ENCODE measurements around the gene DNLZ. TPM values are rescaled to one million over a fixed set of nuclear protein-coding genes. Genes with fewer than 3 reads are reported as not detected.

The DNLZ gene
- total RNA-seq, 2 experiments from 2014 or later = 11.7 to 12.8 TPM

GRCh38 chr9:136381966-136382513 lies 18.5 kb upstream of the DNLZ start:
- Mint-ChIP-seq H3K27ac (no peak overlapping the region), H3K4me1 (peaks cover 18% of the 10 kb centered on the region), H3K4me3 (no peak overlapping the region), H3K27me3 (no peaks in the 10 kb centered on the region), H3K9me3 (ENCODE audit: low read depth) (no peaks in the 10 kb centered on the region), H3K36me3 (ENCODE audit: low read depth) (peaks cover 35% of the 10 kb centered on the region)
- ChIA-PET POLR2A (interaction anchor here (0.6 to 1.7 kb wide), 2 partner anchors 9 to 19 kb away, joined by 4 to 7 read pairs; partner anchors contain the start of gene DNLZ), CTCF (interaction anchor here (2.0 kb wide), 1 partner anchor 19 kb away, joined by 8 read pairs; the partner anchor contains the start of gene DNLZ)
- no peak for DNase-seq
- intact Hi-C loops (cut with DNase I, micrococcal nuclease) = no loop called here
- ATAC-seq = no peak

- no peak overlapping the region for H3K27ac Mint-ChIP-seq
- no peaks in the 10 kb centered on the region for H3K9me3 Mint-ChIP-seq (ENCODE audit: low read depth)
- ChIA-PET POLR2A (interaction anchor here (0.6 to 1.7 kb wide), 3 partner anchors 9 to 33 kb away, joined by 3 to 7 read pairs (median 4); partner anchors contain the start of gene DNLZ), CTCF (interaction anchor here (2.0 kb wide), 1 partner anchor 18 kb away, joined by 8 read pairs; the partner anchor contains the start of gene DNLZ)
- H3K27me3 Mint-ChIP-seq = no peaks in the 10 kb centered on the region
- peaks cover 18% of the 10 kb centered on the region for H3K4me1 Mint-ChIP-seq
- no peak overlapping the region for H3K4me3 Mint-ChIP-seq
- intact Hi-C loops (cut with DNase I, micrococcal nuclease) = no loop called here
- ATAC-seq (no peak), DNase-seq (no peak)
- H3K36me3 Mint-ChIP-seq (ENCODE audit: low read depth) = peaks cover 31% of the 10 kb centered on the region
These were observed 17.8 kb upstream of the DNLZ start for GRCh38 chr9:136381311-136381710.

- Mint-ChIP-seq H3K4me1 (peaks cover 10% of the 10 kb centered on the region), H3K27me3 (no peaks in the 10 kb centered on the region), H3K27ac (no peak overlapping the region), H3K9me3 (ENCODE audit: low read depth) (no peaks in the 10 kb centered on the region), H3K4me3 (no peak overlapping the region), H3K36me3 (ENCODE audit: low read depth) (peaks cover 23% of the 10 kb centered on the region)
- ChIA-PET POLR2A (no interaction called here), CTCF (no interaction called here)
- no peak for DNase-seq
- intact Hi-C loops (cut with DNase I, micrococcal nuclease) = no loop called here
- no peak for ATAC-seq
These were observed 16.8 kb upstream of the DNLZ start for GRCh38 chr9:136380381-136380780.

GRCh38 chr9:136379891-136380290 lies 16.3 kb upstream of the DNLZ start:
- no peaks in the 10 kb centered on the region for H3K9me3 Mint-ChIP-seq (ENCODE audit: low read depth)
- DNase-seq (no peak), ATAC-seq (no peak)
- H3K27me3 Mint-ChIP-seq = no peaks in the 10 kb centered on the region
- H3K4me1 Mint-ChIP-seq = peaks cover 5% of the 10 kb centered on the region
- no peak overlapping the region for H3K27ac Mint-ChIP-seq
- intact Hi-C loops (cut with DNase I, micrococcal nuclease) = no loop called here
- POLR2A ChIA-PET = no interaction called here
- peaks cover 20% of the 10 kb centered on the region for H3K36me3 Mint-ChIP-seq (ENCODE audit: low read depth)
- CTCF ChIA-PET = no interaction called here
- H3K4me3 Mint-ChIP-seq = no peak overlapping the region

- H3K4me3 Mint-ChIP-seq = no peak overlapping the region
- H3K9me3 Mint-ChIP-seq (ENCODE audit: low read depth) = no peaks in the 10 kb centered on the region
- no peak for ATAC-seq
- CTCF ChIA-PET = no interaction called here
- POLR2A ChIA-PET = no interaction called here
- no peak for DNase-seq
- intact Hi-C loops (cut with DNase I, micrococcal nuclease) = no loop called here
- peaks cover 19% of the 10 kb centered on the region for H3K36me3 Mint-ChIP-seq (ENCODE audit: low read depth)
- no peak overlapping the region for H3K27ac Mint-ChIP-seq
- no peaks in the 10 kb centered on the region for H3K27me3 Mint-ChIP-seq
- H3K4me1 Mint-ChIP-seq = no peaks in the 10 kb centered on the region
These were observed 15.9 kb upstream of the DNLZ start for GRCh38 chr9:136379401-136379800.

GRCh38 chr9:136379003-136379287 lies 15.4 kb upstream of the DNLZ start:
- ATAC-seq = no peak
- H3K4me1 Mint-ChIP-seq = no peaks in the 10 kb centered on the region
- peaks cover 14% of the 10 kb centered on the region for H3K36me3 Mint-ChIP-seq (ENCODE audit: low read depth)
- H3K27me3 Mint-ChIP-seq = no peaks in the 10 kb centered on the region
- H3K4me3 Mint-ChIP-seq = no peak overlapping the region
- no peak overlapping the region for H3K27ac Mint-ChIP-seq
- H3K9me3 Mint-ChIP-seq (ENCODE audit: low read depth) = no peaks in the 10 kb centered on the region
- intact Hi-C loops (cut with DNase I, micrococcal nuclease) = no loop called here
- CTCF ChIA-PET = no interaction called here
- POLR2A ChIA-PET = no interaction called here
- DNase-seq = no peak

- ChIA-PET POLR2A (no interaction called here), CTCF (no interaction called here)
- Mint-ChIP-seq H3K36me3 (ENCODE audit: low read depth) (peaks cover 10% of the 10 kb centered on the region), H3K9me3 (ENCODE audit: low read depth) (no peaks in the 10 kb centered on the region), H3K27me3 (no peaks in the 10 kb centered on the region), H3K4me1 (no peaks in the 10 kb centered on the region), H3K4me3 (no peak overlapping the region), H3K27ac (no peak overlapping the region)
- DNase-seq (no peak), ATAC-seq (no peak)
- intact Hi-C loops (cut with DNase I, micrococcal nuclease) = no loop called here
These were observed 14.8 kb upstream of the DNLZ start for GRCh38 chr9:136378170-136379002.

GRCh38 chr9:136377341-136378169 lies 14.0 kb upstream of the DNLZ start:
- H3K4me3 Mint-ChIP-seq = no peak overlapping the region

GRCh38 chr9:136376457-136376856 lies 12.9 kb upstream of the DNLZ start:
- POLR2A ChIA-PET = no interaction called here

More at GRCh38 chr9:136377341-136378169, 14.0 kb upstream of the DNLZ start:
- intact Hi-C loops (cut with DNase I, micrococcal nuclease) = no loop called here
- H3K4me1 Mint-ChIP-seq = no peaks in the 10 kb centered on the region
- H3K9me3 Mint-ChIP-seq (ENCODE audit: low read depth) = no peaks in the 10 kb centered on the region
- no peak for ATAC-seq
- H3K27me3 Mint-ChIP-seq = no peaks in the 10 kb centered on the region
- ChIA-PET CTCF (interaction anchor here (0.7 kb wide), 1 partner anchor 230 kb away, joined by 4 read pairs; no protein-coding TSS in a partner anchor), POLR2A (no interaction called here)
- H3K27ac Mint-ChIP-seq = no peak overlapping the region
- H3K36me3 Mint-ChIP-seq (ENCODE audit: low read depth) = peaks cover 6% of the 10 kb centered on the region
- no peak for DNase-seq

GRCh38 chr9:136375096-136375495 lies 11.6 kb upstream of the DNLZ start:
- Mint-ChIP-seq H3K27ac (no peak overlapping the region), H3K4me1 (no peaks in the 10 kb centered on the region), H3K9me3 (ENCODE audit: low read depth) (no peaks in the 10 kb centered on the region), H3K4me3 (no peak overlapping the region), H3K36me3 (ENCODE audit: low read depth) (peaks cover 4% of the 10 kb centered on the region), H3K27me3 (no peaks in the 10 kb centered on the region)
- no peak for DNase-seq
- ATAC-seq = no peak
- POLR2A ChIA-PET = interaction anchor here (0.5 to 0.6 kb wide), 2 partner anchors 11 to 12 kb away, joined by 4 to 7 read pairs; no protein-coding TSS in a partner anchor
- CTCF ChIA-PET = no interaction called here
- intact Hi-C loops (cut with DNase I, micrococcal nuclease) = no loop called here

More at GRCh38 chr9:136376457-136376856, 12.9 kb upstream of the DNLZ start:
- H3K9me3 Mint-ChIP-seq (ENCODE audit: low read depth) = no peaks in the 10 kb centered on the region
- ATAC-seq = no peak
- no peak overlapping the region for H3K27ac Mint-ChIP-seq
- intact Hi-C loops (cut with DNase I, micrococcal nuclease) = no loop called here
- H3K4me3 Mint-ChIP-seq = no peak overlapping the region
- no peaks in the 10 kb centered on the region for H3K4me1 Mint-ChIP-seq
- CTCF ChIA-PET = no interaction called here
- H3K27me3 Mint-ChIP-seq = no peaks in the 10 kb centered on the region
- DNase-seq = no peak
- peaks cover 4% of the 10 kb centered on the region for H3K36me3 Mint-ChIP-seq (ENCODE audit: low read depth)

GRCh38 chr9:136374183-136374575 lies 10.6 kb upstream of the DNLZ start:
- POLR2A ChIA-PET = no interaction called here
- ATAC-seq = no peak
- H3K4me1 Mint-ChIP-seq = no peaks in the 10 kb centered on the region
- intact Hi-C loops (cut with DNase I, micrococcal nuclease) = no loop called here
- H3K27ac Mint-ChIP-seq = no peak overlapping the region
- DNase-seq = no peak
- no peak overlapping the region for H3K4me3 Mint-ChIP-seq
- no peaks in the 10 kb centered on the region for H3K27me3 Mint-ChIP-seq
- no peaks in the 10 kb centered on the region for H3K9me3 Mint-ChIP-seq (ENCODE audit: low read depth)
- H3K36me3 Mint-ChIP-seq (ENCODE audit: low read depth) = peaks cover 4% of the 10 kb centered on the region
- CTCF ChIA-PET = no interaction called here
